K562 (cell line): ENCODE measurements around the gene AVPI1. TPM values are rescaled to one million over a fixed set of nuclear protein-coding genes. Genes with fewer than 3 reads are reported as not detected.
A peak's percentile ranks its signal among the peaks of the same experiment; 100 is the strongest.

Experiments used
- ATAC-seq: fragments of 200-7000 bp; cut with Tn5 transposase; 3 replicates; pipeline ENCODE4 v1.9.1; 2020; ENCODE audit warnings: moderate library complexity
- BruUV-seq: library from RNA; stranded (reverse); fragments of 400-500 nt; replicated peaks from 2 replicates; lab custom pipeline; 2021; lab: Mats Ljungman, UMichigan
- CTCF ChIA-PET: fragments of 300-600 bp; formaldehyde crosslinking; extraction: SDS; loops from one replicate; lab custom pipeline; 2021; ENCODE audit warnings: low intra/inter-chr PET ratio; lab: Yijun Ruan, JAX
- POLR2A ChIA-PET: fragments of 300-600, 350-650 bp; sonication (Branson Sonifier 250); formaldehyde crosslinking; extraction: SDS; loops from one replicate; lab custom pipeline; 2021; ENCODE audit warnings: antibody characterized with exemption, inconsistent platforms; lab: Yijun Ruan, JAX
- DNase-seq, 4 experiments: peaks; one replicate each; pipeline versions ENCODE4 v3.0.0 to v3.0.0-alpha.2; 2011 to 2018; ENCODE audit warnings: low spot score in 3 of 4, mixed read lengths in 3 of 4; ENCODE audit errors: extremely low read depth in 1 of 4
- FAIRE-seq: peaks from 2 replicates; lab custom pipeline; 2011; peaks lifted over from hg19 to GRCh38; lab: Jason Lieb, UNC
- H2AFZ ChIP-seq: 2 replicates; pipeline ENCODE4 v1.6.0; 2011; ENCODE audit warnings: low read depth, low read length, control low read depth, inconsistent platforms
- H3K27ac ChIP-seq: fragments of 200-600 bp; 3 replicates; pipeline ENCODE4 v1.8.0; 2011; ENCODE audit warnings: low read depth, mild to moderate bottlenecking, control low read depth, inconsistent platforms, low read length, moderate library complexity, mixed read lengths; ENCODE audit errors: extremely low read depth
- H3K27me3 ChIP-seq, 2 experiments: fragments of 300-600 bp in 1 of 2; 2 replicates in 1 of 2; 3 replicates in 1 of 2; pipeline versions ENCODE4 v1.6.0 to v1.8.0; 2011; ENCODE audit warnings: inconsistent platforms in 2 of 2, low read length in 2 of 2, mild to moderate bottlenecking in 1 of 2, mixed read lengths in 1 of 2, moderate library complexity in 1 of 2; ENCODE audit not compliant: control insufficient read depth in 2 of 2, insufficient read depth in 2 of 2
- H3K36me3 ChIP-seq: fragments of 300-600 bp; 3 replicates; pipeline ENCODE4 v1.8.0; 2011; ENCODE audit warnings: mild to moderate bottlenecking, low read length, inconsistent platforms; ENCODE audit not compliant: control insufficient read depth, insufficient read depth
- H3K4me1 ChIP-seq, 2 experiments: fragments of 200-600 bp in 1 of 2; replicated peaks in 1 of 2; 2 replicates in 1 of 2; 3 replicates in 1 of 2; pipeline versions ENCODE4 v1.5.1 to v1.8.0; 2011; ENCODE audit warnings: inconsistent platforms in 2 of 2, low read length in 2 of 2, mild to moderate bottlenecking in 1 of 2, mixed read lengths in 1 of 2, moderate library complexity in 1 of 2; ENCODE audit not compliant: control insufficient read depth in 2 of 2, insufficient read depth in 2 of 2
- H3K4me2 ChIP-seq: 2 replicates; pipeline ENCODE4 v1.6.1; 2011; ENCODE audit warnings: low read length, control low read depth, inconsistent platforms, mixed read lengths; ENCODE audit not compliant: insufficient read depth
- H3K4me3 ChIP-seq: fragments of 200-600 bp; sonication (generic), shearing (Covaris generic); 2 replicates; pipeline ENCODE4 v1.5.1; 2016; ENCODE audit warnings: control low read depth, inconsistent platforms
- H3K79me2 ChIP-seq: fragments of 200-600 bp; 3 replicates; pipeline ENCODE4 v1.8.0; 2011; ENCODE audit warnings: low read length, inconsistent platforms; ENCODE audit not compliant: control insufficient read depth, insufficient read depth
- H3K9ac ChIP-seq, 2 experiments: 2 replicates each; pipeline versions ENCODE4 v1.6.0 to v1.6.1; 2011; ENCODE audit warnings: low read depth in 2 of 2, low read length in 2 of 2, control low read depth in 1 of 2, inconsistent platforms in 1 of 2, mild to moderate bottlenecking in 1 of 2, mixed read lengths in 1 of 2; ENCODE audit not compliant: insufficient read depth in 1 of 2
- H3K9me1 ChIP-seq: one replicate; pipeline ENCODE4 v1.6.0; 2011; ENCODE audit warnings: inconsistent platforms, mild to moderate bottlenecking, low read length, moderate library complexity; ENCODE audit not compliant: control insufficient read depth, insufficient read depth
- H3K9me3 ChIP-seq: replicated peaks from 2 replicates; pipeline ENCODE4 v1.5.1; 2011; ENCODE audit warnings: low read depth, low read length, inconsistent platforms; ENCODE audit not compliant: control insufficient read depth, insufficient read depth
- H4K20me1 ChIP-seq: replicated peaks from 2 replicates; pipeline ENCODE4 v1.6.1; 2011; ENCODE audit warnings: low read length, inconsistent platforms, mixed read lengths; ENCODE audit not compliant: control insufficient read depth, insufficient read depth
- CBFB ChIP-seq: sonication (generic); formaldehyde crosslinking; IDR thresholded peaks from 2 replicates; pipeline ENCODE4 v1.4.0; 2020; ENCODE audit warnings: mild to moderate bottlenecking, missing genetic modification reagents
- CXXC5 ChIP-seq: fragments of 250-450 bp; sonication (Bioruptor Pico); IDR thresholded peaks from 2 replicates; pipeline ENCODE4 v1.8.0; 2022; ENCODE audit warnings: inconsistent platforms, mild to moderate bottlenecking, moderate library complexity
- E2F3 ChIP-seq: fragments of 250-450 bp; sonication (Bioruptor Pico); IDR thresholded peaks from 2 replicates; pipeline ENCODE4 v1.4.0; 2020; ENCODE audit warnings: mild to moderate bottlenecking
- FOXA1 ChIP-seq: fragments of 450-650 bp; IDR thresholded peaks from 2 replicates; pipeline ENCODE4 v1.6.1; 2016; ENCODE audit warnings: mild to moderate bottlenecking, borderline replicate concordance
- JUND ChIP-seq, 2 experiments: IDR thresholded peaks; 2 replicates in 1 of 2; 3 replicates in 1 of 2; pipeline ENCODE4 v1.6.1; 2011; ENCODE audit warnings: borderline replicate concordance in 2 of 2, low read depth in 2 of 2, low read length in 2 of 2, improper control_type of control experiment in 1 of 2, missing biosample characterization in 1 of 2, missing genetic modification characterization in 1 of 2, missing genetic modification reagents in 1 of 2
- PHF8 ChIP-seq: fragments of 200-600 bp; sonication (generic); IDR thresholded peaks from 2 replicates; pipeline ENCODE4 v1.6.1; 2012; ENCODE audit warnings: mixed run types, mild to moderate bottlenecking, inconsistent platforms, low read length, moderate library complexity, borderline replicate concordance
- RBM17 ChIP-seq: fragments of 200-400 bp; formaldehyde crosslinking; IDR thresholded peaks from 2 replicates; pipeline ENCODE4 v1.6.1; 2017; ENCODE audit warnings: low read depth, mild to moderate bottlenecking, low read length, borderline replicate concordance
- SRSF9 ChIP-seq: fragments of 200-400 bp; formaldehyde crosslinking; IDR thresholded peaks from 2 replicates; pipeline ENCODE4 v1.6.1; 2017; ENCODE audit warnings: low read depth, low read length, borderline replicate concordance
- TRIM28 ChIP-seq: fragments of 450-650 bp; IDR thresholded peaks from 2 replicates; pipeline ENCODE4 v1.6.1; 2017
- ZC3H4 ChIP-seq: sonication (generic); formaldehyde crosslinking; IDR thresholded peaks from 2 replicates; pipeline ENCODE4 v1.9.0; 2021; ENCODE audit warnings: missing genetic modification reagents, borderline replicate concordance
- WGBS: fragments of 100-300 bp; shearing (Covaris generic); methylation state at CpG from one replicate; pipeline ENCODE4 v1.1.6; 2016; ENCODE audit warnings: low coverage, mixed read lengths; ENCODE audit not compliant: insufficient coverage; ENCODE audit errors: missing lambda C conversion rate; 5-methylcytosine and 5-hydroxymethylcytosine counted together
- in situ Hi-C: fragments of 300-500 bp; cut with MboI; formaldehyde crosslinking; loops from 4 replicates; pipeline ENCODE4 v1.15.0; 2018; ENCODE audit warnings: inconsistent platforms, mixed read lengths
- intact Hi-C: fragments of 100-400 bp; cut with micrococcal nuclease; formaldehyde crosslinking; loops from 2 replicates; pipeline ENCODE4 v1.14.2; 2022
- polyA plus RNA-seq, 8 experiments: library from polyadenylated mRNA; depleted of rRNA in 4 of 8; stranded (reverse) in 5 of 8; unstranded in 3 of 8; fragments of >200 nt; fragmentation: Nextera tagmentation in 2 of 8; fragmentation: Illumina TruSeq in 1 of 8; extraction: Ambion mirVana in 2 of 8; extraction: Trizol in 1 of 8; gene quantifications; 2 replicates each; pipeline versions ENCODE4 v1.2.1 to v1.2.3, GENCODE V29; 2011 to 2014; ENCODE audit warnings: inconsistent platforms in 1 of 8, missing spikeins in 1 of 8
- total RNA-seq, 7 experiments: library from RNA; depleted of rRNA in 6 of 7; stranded (reverse); fragments of >200 nt in 6 of 7; fragmentation: Illumina TruSeq in 2 of 7; extraction: Trizol in 2 of 7; gene quantifications; 2 replicates each; pipeline versions ENCODE4 v1.2.1 to v1.2.3, GENCODE V29; 2011 to 2021; ENCODE audit warnings: low replicate concordance in 1 of 7
- TF ChIP-seq, protein P1 (sequence below): fragments of 250-450 bp; sonication (Bioruptor Pico); IDR thresholded peaks from 2 replicates; pipeline ENCODE4 v1.5.0; 2020; ENCODE audit warnings: mild to moderate bottlenecking, borderline replicate concordance
- TF ChIP-seq, protein P2 (sequence below): fragments of 450-650 bp; IDR thresholded peaks from 2 replicates; pipeline ENCODE4 v1.6.1; 2016; ENCODE audit warnings: borderline replicate concordance
- TF ChIP-seq, protein P3 (sequence below), 2 experiments: fragments of 200-800 bp in 1 of 2; sonication (Bioruptor generic) in 1 of 2; sonication (generic) in 1 of 2; formaldehyde crosslinking in 1 of 2; IDR thresholded peaks in 1 of 2; conservative IDR thresholded peaks in 1 of 2; 2 replicates each; pipeline versions ENCODE4 v1.5.0 to v1.6.1; 2016 to 2020; ENCODE audit warnings: missing compliant biosample characterization in 1 of 2, missing genetic modification characterization in 1 of 2, missing genetic modification reagents in 1 of 2
- TF ChIP-seq, protein P4 (sequence below): fragments of 250-450 bp; sonication (Bioruptor Pico); IDR thresholded peaks from 2 replicates; pipeline ENCODE4 v1.5.0; 2021

Gene AVPI1
- total and polyA plus RNA-seq, 9 of the 15 experiments (the other 6 are each of a cell fraction or from before 2014, with no cell fraction given), result 0.90 to 10.4 (median 7.4) TPM

DNA sequence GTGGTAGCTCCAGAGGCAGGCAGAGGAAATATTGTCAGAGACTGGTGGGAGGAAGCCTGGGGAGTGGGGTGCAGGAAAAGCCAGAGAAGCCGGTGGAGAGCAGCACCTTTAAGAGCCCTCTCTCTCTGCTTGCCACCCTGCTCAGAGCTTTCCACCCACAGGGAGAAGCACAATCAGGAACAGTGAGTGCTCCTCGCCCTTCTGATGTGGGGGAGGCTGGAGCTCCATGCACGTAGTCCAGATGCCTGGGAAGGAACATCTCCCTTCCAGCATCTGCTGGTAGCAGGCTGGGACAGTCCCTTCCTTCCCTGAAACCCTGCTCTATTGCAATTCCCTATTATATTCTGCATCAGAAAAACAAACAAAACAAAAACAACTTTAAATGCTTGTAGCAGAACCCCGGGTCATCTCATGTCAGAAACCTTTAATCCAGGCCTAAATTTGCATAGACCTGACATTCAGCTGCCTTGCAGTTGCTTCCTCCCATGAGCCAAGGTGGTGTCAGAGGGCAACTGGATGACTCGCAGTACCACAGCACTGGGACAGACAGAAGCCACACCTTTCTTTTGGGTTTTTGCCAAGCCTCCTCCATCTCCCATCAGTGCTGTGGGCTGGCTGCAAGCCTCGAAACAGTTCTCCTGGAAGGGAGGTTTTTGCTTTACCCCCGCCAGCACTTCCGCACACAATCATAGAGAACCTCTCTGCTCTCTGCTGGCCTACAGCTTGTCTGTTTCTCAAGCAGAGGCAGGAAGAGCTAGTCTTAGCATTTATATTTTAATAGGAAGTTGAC is 13.1 kb downstream of the AVPI1 start:
- H3K4me3 ChIP-seq, result no peak overlapping the region
- H3K9me3 ChIP-seq, result no peaks in the 10 kb centered on the region
- POLR2A ChIA-PET, result interaction anchor here (0.7 to 2.1 kb wide), 2 partner anchors 10 to 153 kb away, joined by 4 to 8 read pairs; no protein-coding TSS in a partner anchor
- ATAC-seq (peak; percentile 80), FAIRE-seq (peak; percentile 79), DNase-seq (peak in 2 of 4 experiments; percentile 47 to 73)
- H3K4me2 ChIP-seq, result no peak overlapping the region
- H3K27me3 ChIP-seq, result no peaks in the 10 kb centered on the region
- H3K36me3 ChIP-seq, result peaks cover 61% of the 10 kb centered on the region
- 0 out of 4 replicates have a peak overlapping the region, but pooled peaks of 1 of the 2 experiments have one; percentile 1 for H3K9ac ChIP-seq
- H2AFZ ChIP-seq, result no peak overlapping the region
- intact Hi-C loops, result no loop called here
- H3K9me1 ChIP-seq, result no peaks in the 10 kb centered on the region
- 10% methylated on average over 6 of the region's 8 CpGs for WGBS
- BruUV-seq, result no TSS peak
- in situ Hi-C loops, result no loop called here
- no peak overlapping the region for H3K27ac ChIP-seq
- no peaks in the 10 kb centered on the region for H4K20me1 ChIP-seq
- CTCF ChIA-PET, result no interaction called here
- no peaks in the 10 kb centered on the region for H3K79me2 ChIP-seq
- H3K4me1 ChIP-seq, result peaks cover 2 to 13% of the 10 kb centered on the region in 2 experiments; a peak in 3 of 5 replicates
- TF ChIP-seq CXXC5 (CRISPR knock-in tag), result no peak
- TF ChIP-seq PHF8, result no peak
- no peak for TF ChIP-seq TRIM28
- no peak for TF ChIP-seq RBM17
- 0 out of 2 replicates have a peak, but pooled peaks have one; percentile 3 for TF ChIP-seq JUND (IDR thresholded peaks at IDR 0.05; ENCODE audit: borderline replicate concordance, low read depth, low read length)
- no peak for TF ChIP-seq JUND (tag; IDR thresholded peaks at IDR 0.05; ENCODE audit: borderline replicate concordance, low read depth, low read length)
- no peak for TF ChIP-seq CBFB (CRISPR knock-in tag)
- TF ChIP-seq FOXA1, result no peak
- no peak for TF ChIP-seq E2F3 (CRISPR knock-in tag)
- TF ChIP-seq, protein P1, sequence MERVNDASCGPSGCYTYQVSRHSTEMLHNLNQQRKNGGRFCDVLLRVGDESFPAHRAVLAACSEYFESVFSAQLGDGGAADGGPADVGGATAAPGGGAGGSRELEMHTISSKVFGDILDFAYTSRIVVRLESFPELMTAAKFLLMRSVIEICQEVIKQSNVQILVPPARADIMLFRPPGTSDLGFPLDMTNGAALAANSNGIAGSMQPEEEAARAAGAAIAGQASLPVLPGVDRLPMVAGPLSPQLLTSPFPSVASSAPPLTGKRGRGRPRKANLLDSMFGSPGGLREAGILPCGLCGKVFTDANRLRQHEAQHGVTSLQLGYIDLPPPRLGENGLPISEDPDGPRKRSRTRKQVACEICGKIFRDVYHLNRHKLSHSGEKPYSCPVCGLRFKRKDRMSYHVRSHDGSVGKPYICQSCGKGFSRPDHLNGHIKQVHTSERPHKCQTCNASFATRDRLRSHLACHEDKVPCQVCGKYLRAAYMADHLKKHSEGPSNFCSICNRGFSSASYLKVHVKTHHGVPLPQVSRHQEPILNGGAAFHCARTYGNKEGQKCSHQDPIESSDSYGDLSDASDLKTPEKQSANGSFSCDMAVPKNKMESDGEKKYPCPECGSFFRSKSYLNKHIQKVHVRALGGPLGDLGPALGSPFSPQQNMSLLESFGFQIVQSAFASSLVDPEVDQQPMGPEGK (CRISPR knock-in tag), result no peak
- TF ChIP-seq, protein P2, sequence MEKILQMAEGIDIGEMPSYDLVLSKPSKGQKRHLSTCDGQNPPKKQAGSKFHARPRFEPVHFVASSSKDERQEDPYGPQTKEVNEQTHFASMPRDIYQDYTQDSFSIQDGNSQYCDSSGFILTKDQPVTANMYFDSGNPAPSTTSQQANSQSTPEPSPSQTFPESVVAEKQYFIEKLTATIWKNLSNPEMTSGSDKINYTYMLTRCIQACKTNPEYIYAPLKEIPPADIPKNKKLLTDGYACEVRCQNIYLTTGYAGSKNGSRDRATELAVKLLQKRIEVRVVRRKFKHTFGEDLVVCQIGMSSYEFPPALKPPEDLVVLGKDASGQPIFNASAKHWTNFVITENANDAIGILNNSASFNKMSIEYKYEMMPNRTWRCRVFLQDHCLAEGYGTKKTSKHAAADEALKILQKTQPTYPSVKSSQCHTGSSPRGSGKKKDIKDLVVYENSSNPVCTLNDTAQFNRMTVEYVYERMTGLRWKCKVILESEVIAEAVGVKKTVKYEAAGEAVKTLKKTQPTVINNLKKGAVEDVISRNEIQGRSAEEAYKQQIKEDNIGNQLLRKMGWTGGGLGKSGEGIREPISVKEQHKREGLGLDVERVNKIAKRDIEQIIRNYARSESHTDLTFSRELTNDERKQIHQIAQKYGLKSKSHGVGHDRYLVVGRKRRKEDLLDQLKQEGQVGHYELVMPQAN, result no peak
- TF ChIP-seq, protein P3, sequence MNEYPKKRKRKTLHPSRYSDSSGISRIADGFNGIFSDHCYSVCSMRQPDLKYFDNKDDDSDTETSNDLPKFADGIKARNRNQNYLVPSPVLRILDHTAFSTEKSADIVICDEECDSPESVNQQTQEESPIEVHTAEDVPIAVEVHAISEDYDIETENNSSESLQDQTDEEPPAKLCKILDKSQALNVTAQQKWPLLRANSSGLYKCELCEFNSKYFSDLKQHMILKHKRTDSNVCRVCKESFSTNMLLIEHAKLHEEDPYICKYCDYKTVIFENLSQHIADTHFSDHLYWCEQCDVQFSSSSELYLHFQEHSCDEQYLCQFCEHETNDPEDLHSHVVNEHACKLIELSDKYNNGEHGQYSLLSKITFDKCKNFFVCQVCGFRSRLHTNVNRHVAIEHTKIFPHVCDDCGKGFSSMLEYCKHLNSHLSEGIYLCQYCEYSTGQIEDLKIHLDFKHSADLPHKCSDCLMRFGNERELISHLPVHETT (CRISPR knock-in tag; conservative IDR thresholded peaks at IDR 0.05 in 1 of 2, IDR thresholded peaks at IDR 0.05 in 1 of 2), result no peak
- TF ChIP-seq SRSF9, result no peak
- TF ChIP-seq, protein P4, sequence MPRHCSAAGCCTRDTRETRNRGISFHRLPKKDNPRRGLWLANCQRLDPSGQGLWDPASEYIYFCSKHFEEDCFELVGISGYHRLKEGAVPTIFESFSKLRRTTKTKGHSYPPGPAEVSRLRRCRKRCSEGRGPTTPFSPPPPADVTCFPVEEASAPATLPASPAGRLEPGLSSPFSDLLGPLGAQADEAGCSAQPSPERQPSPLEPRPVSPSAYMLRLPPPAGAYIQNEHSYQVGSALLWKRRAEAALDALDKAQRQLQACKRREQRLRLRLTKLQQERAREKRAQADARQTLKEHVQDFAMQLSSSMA (CRISPR knock-in tag), result no peak
- TF ChIP-seq ZC3H4 (CRISPR knock-in tag), result no peak
